Hematopoietic multipotent progenitor cell (in vitro differentiated cells): ENCODE results near the gene PLCG2. TPM values are rescaled to one million over a fixed set of nuclear protein-coding genes. Genes with fewer than 3 reads are reported as not detected.

Experiments
- DNase-seq, 3 donors: peaks; one replicate each; pipeline ENCODE4 v3.0.0-alpha.2; 2011 to 2015; ENCODE audit warnings: low read depth in 2 of 3, low spot score in 2 of 3
- total RNA-seq: library from RNA; depleted of rRNA; stranded (reverse); fragments of >200 nt; gene quantifications from one replicate; pipeline ENCODE4 v1.2.3, GENCODE V29; 2012

PLCG2 gene
- total RNA-seq, 1 donor: 70.3 TPM

DNA sequence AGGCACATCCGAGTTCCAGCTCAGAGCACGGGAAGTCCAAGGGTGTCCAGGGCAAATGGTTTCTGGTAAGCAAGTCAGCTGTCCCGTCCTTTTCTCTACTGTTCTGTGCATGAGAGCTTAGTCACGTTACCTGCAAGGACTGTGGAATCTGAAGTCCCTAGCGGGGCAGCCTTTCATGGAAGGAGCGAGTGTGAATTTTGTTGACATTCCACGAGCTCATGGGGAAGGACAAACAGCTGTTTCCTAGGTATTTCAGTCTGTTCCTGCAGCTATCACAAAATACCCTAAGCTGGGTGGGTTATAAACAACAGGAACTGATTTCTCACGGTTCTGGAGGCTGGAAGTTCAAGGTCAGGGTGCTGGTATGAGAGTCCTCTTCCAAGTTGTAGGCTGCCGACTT lies 122.9 kb downstream of the PLCG2 start:
- DNase-seq: no peak

DNA sequence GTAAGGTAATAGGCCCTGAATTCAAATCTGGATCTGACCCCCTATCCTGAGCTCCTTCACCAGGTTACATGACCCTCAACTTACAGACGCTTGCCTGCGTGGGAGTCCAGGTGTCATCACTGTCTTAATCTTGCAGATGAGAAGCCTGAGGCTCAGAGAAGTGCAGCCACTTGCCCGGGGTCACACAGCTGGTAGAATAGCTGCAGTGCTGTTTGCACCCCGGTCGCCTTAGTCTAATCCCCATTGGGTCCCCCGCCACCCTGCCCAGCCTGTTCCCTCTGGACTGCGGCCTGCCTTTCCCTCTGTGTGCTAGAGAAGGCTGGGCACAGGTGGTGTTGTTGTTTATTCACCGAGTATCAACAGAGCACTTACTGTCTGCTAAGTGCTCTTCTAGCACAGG lies 125.2 kb downstream of the PLCG2 start:
- DNase-seq: no peak

- no peak for DNase-seq
Observed at GRCh38 chr16:81905277-81905676, 126.2 kb downstream of the PLCG2 start.

GRCh38 chr16:81907681-81908080 lies 128.6 kb downstream of the PLCG2 start:
- no peak for DNase-seq

GRCh38 chr16:81908466-81909262 lies 129.6 kb downstream of the PLCG2 start:
- no peak for DNase-seq

GRCh38 chr16:81910366-81910885 lies 131.3 kb downstream of the PLCG2 start:
- DNase-seq: no peak

GRCh38 chr16:81912395-81912794 lies 133.3 kb downstream of the PLCG2 start:
- DNase-seq: no peak

- DNase-seq: no peak
Observed at GRCh38 chr16:81913222-81913621, 134.1 kb downstream of the PLCG2 start.

DNA sequence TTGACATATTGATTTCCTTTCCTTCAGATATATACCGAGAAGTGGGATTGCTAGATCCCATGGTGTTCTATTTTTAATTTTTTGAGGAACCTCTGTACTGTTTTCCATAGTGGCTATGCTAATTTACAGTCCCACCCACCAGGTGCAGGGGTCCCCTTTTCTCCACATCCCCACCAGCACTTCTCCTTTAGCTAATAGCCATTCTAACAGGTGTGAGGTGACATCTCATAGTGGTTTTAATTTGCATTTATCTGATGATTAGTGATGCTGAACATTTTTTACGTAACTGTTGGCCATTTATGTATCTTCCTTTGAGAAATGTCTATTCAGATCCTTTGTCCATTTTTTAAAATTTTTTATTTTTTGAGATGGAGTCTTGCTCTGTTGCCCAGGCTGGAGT lies 138.3 kb downstream of the PLCG2 start:
- DNase-seq: no peak

- no peak for DNase-seq
Observed at GRCh38 chr16:81918927-81919326, 139.8 kb downstream of the PLCG2 start.

DNA sequence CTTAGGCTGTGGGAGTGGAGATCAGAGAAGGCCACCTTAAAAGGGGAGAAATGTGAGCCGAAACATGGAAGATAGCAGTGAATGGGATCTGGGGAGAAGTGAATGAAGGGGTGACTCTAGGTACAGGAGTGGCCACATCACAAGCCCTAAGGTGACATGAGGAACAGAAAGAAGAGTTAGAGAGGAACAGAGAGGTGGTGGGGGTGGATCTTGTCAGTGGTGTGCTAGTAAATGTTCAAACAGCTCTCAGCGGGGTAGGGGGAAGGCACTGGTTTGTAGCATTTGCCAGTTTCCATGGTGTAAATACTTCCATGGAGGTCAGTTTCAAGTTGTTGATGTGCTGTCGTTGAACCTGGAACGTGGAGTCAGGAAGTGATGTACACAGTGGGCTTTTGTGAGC lies 141.4 kb downstream of the PLCG2 start:
- no peak for DNase-seq

DNA sequence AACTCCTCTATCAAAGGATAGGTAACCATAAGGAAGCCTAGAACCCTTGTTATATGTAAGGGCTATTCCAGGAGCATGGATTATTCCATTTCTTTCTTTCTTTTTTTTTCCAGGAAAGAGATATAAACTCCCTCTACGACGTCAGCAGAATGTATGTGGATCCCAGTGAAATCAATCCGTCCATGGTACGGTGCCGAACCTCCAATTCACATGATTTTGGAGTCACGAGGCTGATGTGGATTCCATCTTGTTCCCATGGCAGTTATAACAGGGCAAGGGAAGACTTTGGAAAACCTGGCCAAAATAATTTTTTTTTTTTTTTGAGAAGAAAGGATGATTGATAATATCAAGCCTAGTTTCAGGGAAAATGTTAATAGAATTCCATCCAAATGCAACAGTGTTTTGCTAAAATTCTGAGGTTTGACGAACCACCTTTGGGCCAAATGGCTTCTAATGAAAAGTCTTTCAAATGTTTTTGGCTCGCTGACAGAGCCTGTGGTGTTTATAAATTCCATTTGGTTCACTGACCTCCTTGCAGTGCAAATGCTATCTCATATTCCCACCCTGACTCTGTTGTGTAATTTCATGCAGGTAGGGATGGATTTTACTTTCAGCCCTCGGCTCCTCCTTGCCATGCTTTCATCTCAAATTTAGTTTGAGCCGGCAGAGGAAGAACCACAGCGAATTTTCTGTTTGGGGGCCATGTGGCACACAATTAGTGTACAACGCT lies 142.2 kb downstream of the PLCG2 start:
- DNase-seq: no peak

- no peak for DNase-seq
Observed at GRCh38 chr16:81921843-81922584, 142.9 kb downstream of the PLCG2 start.

DNA sequence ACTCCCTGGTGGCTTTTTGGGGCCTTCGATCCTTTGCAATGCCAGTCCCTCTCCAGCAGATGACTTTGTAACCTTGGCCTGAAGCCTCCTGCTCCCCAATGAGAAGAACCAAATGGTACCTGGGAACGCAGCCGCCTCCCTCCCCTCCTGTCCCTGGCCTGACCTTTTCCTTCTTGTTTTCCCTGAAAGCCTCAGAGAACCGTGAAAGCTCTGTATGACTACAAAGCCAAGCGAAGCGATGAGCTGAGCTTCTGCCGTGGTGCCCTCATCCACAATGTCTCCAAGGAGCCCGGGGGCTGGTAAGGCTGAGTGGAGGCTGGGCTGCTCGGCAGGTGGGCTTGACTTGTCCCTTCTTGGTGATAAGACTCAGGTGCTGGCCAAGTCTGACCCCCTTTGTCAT lies 144.2 kb downstream of the PLCG2 start:
- no peak for DNase-seq

- DNase-seq: no peak
Observed at GRCh38 chr16:81925016-81925415, 145.9 kb downstream of the PLCG2 start.

GRCh38 chr16:81926036-81926435 lies 146.9 kb downstream of the PLCG2 start:
- DNase-seq: no peak

GRCh38 chr16:81927561-81928185 lies 148.6 kb downstream of the PLCG2 start:
- no peak for DNase-seq

GRCh38 chr16:81928271-81928918 lies 149.3 kb downstream of the PLCG2 start:
- no peak for DNase-seq

- no peak for DNase-seq
Observed at GRCh38 chr16:81928975-81929374, 149.9 kb downstream of the PLCG2 start.

DNA sequence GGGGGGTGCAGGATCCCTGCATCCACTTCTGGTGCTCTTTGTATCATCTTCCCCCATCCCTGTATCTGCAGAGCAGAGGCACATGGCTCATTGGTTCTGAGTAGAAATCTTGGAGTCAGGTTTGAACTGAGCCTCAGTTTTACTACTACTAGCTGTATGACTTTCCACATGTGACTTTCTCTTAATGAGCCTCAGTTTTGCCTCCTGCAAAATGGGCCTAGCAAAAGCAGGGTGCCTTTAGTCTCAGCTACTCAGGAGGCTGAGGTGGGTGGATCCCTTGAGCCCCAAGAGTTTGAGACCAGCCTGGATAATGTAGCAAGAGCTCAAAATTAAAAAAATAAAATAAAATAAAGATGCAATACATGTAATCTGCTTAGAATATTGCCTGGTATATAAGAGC lies 150.8 kb downstream of the PLCG2 start:
- no peak for DNase-seq
